ENCODE data around the gene NDFIP1. TPM values are rescaled to one million over a fixed set of nuclear protein-coding genes. Genes with fewer than 3 reads are reported as not detected.
"Not testable (repeated sequence)": the region's sequence is repeated elsewhere in the genome, so short reads cannot be mapped to it uniquely, and the experiment has no call there.

Gene NDFIP1
- polyA plus RNA-seq, 1 experiment, result 11.2 TPM

- Histone ChIP-seq H3K36me3 (ENCODE audit: control insufficient read depth, insufficient read depth, low read length) (no peaks in the 10 kb centered on the region), H3K27me3 (ENCODE audit: control insufficient read depth, insufficient read depth, low read length) (no peaks in the 10 kb centered on the region), H3K4me3 (ENCODE audit: low read depth, low read length) (no peak overlapping the region)
- CTCF ChIA-PET, result interaction anchor here (1.8 kb wide), 1 partner anchor 365 kb away, joined by 5 read pairs; no protein-coding TSS in a partner anchor
- TF ChIP-seq, protein P1, sequence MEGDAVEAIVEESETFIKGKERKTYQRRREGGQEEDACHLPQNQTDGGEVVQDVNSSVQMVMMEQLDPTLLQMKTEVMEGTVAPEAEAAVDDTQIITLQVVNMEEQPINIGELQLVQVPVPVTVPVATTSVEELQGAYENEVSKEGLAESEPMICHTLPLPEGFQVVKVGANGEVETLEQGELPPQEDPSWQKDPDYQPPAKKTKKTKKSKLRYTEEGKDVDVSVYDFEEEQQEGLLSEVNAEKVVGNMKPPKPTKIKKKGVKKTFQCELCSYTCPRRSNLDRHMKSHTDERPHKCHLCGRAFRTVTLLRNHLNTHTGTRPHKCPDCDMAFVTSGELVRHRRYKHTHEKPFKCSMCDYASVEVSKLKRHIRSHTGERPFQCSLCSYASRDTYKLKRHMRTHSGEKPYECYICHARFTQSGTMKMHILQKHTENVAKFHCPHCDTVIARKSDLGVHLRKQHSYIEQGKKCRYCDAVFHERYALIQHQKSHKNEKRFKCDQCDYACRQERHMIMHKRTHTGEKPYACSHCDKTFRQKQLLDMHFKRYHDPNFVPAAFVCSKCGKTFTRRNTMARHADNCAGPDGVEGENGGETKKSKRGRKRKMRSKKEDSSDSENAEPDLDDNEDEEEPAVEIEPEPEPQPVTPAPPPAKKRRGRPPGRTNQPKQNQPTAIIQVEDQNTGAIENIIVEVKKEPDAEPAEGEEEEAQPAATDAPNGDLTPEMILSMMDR (IDR thresholded peaks at IDR 0.05; ENCODE audit: insufficient read depth, low read depth, low read length), result no peak
- POLR2A ChIA-PET, result no interaction called here
- no peak for DNase-seq (ENCODE audit: low read depth)
Measured at GRCh38 chr5:142184988-142185387, 76.4 kb downstream of the NDFIP1 start.

DNA sequence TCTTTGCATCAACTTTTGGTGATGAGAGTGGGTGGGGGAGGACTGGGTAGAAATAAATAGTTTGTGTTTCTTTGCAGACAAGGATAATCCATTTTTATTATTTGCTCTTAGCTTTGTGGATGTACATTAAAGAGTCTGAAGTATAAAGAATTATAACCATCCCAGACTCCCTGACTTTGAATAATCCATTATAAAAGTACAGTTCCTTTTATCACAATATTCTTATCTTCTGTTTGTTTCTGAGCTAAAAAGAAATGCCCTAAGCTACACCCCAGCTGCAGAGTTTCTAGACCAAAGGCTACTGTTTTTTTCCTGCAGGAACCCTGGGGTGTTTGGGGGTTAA is 77.9 kb downstream of the NDFIP1 start:
- H3K27me3 ChIP-seq (ENCODE audit: control insufficient read depth, insufficient read depth, low read length), result no peaks in the 10 kb centered on the region
- H3K36me3 ChIP-seq (ENCODE audit: control insufficient read depth, insufficient read depth, low read length), result no peaks in the 10 kb centered on the region
- ChIA-PET CTCF (interaction anchor here (1.2 to 1.8 kb wide), 4 partner anchors 10 to 363 kb away, joined by 3 to 5 read pairs (median 4); no protein-coding TSS in a partner anchor), POLR2A (interaction anchor here (0.5 kb wide), 1 partner anchor 9 kb away, joined by 3 read pairs; no protein-coding TSS in a partner anchor)
- TF ChIP-seq, protein P1 (IDR thresholded peaks at IDR 0.05; ENCODE audit: insufficient read depth, low read depth, low read length), result no peak
- DNase-seq (ENCODE audit: low read depth), result no peak
- no peak overlapping the region for H3K4me3 ChIP-seq (ENCODE audit: low read depth, low read length)

- ChIA-PET CTCF (interaction anchor here (1.3 to 1.9 kb wide), 3 partner anchors 9 to 36 kb away, joined by 3 to 6 read pairs (median 3); no protein-coding TSS in a partner anchor), POLR2A (interaction anchor here (0.5 kb wide), 1 partner anchor 9 kb away, joined by 3 read pairs; no protein-coding TSS in a partner anchor)
- Histone ChIP-seq H3K36me3 (ENCODE audit: control insufficient read depth, insufficient read depth, low read length) (no peaks in the 10 kb centered on the region), H3K27me3 (ENCODE audit: control insufficient read depth, insufficient read depth, low read length) (no peaks in the 10 kb centered on the region), H3K4me3 (ENCODE audit: low read depth, low read length) (no peak overlapping the region)
- no peak for DNase-seq (ENCODE audit: low read depth)
- TF ChIP-seq, protein P1 (IDR thresholded peaks at IDR 0.05; ENCODE audit: insufficient read depth, low read depth, low read length), result no peak
Measured at GRCh38 chr5:142186857-142187594, 78.4 kb downstream of the NDFIP1 start.

- H3K27me3 ChIP-seq (ENCODE audit: control insufficient read depth, insufficient read depth, low read length); H3K4me3 ChIP-seq (ENCODE audit: low read depth, low read length); H3K36me3 ChIP-seq (ENCODE audit: control insufficient read depth, insufficient read depth, low read length); POLR2A ChIA-PET; DNase-seq (ENCODE audit: low read depth): not testable (repeated sequence)
- CTCF ChIA-PET, result interaction anchor here (1.9 kb wide), 1 partner anchor 11 kb away, joined by 6 read pairs; no protein-coding TSS in a partner anchor
Measured at GRCh38 chr5:142188691-142189090, 80.1 kb downstream of the NDFIP1 start.

- TF ChIP-seq, protein P1 (IDR thresholded peaks at IDR 0.05; ENCODE audit: insufficient read depth, low read depth, low read length), result no peak
- ChIA-PET CTCF (interaction anchor here (0.6 kb wide), 1 partner anchor 11 kb away, joined by 3 read pairs; no protein-coding TSS in a partner anchor), POLR2A (no interaction called here)
- Histone ChIP-seq H3K36me3 (ENCODE audit: control insufficient read depth, insufficient read depth, low read length) (no peaks in the 10 kb centered on the region), H3K27me3 (ENCODE audit: control insufficient read depth, insufficient read depth, low read length) (no peaks in the 10 kb centered on the region), H3K4me3 (ENCODE audit: low read depth, low read length) (no peak overlapping the region)
- DNase-seq (ENCODE audit: low read depth), result no peak
Measured at GRCh38 chr5:142189813-142190212, 81.2 kb downstream of the NDFIP1 start.

Data from BJ (cell line).